Fibroblast of lung (primary cell): ENCODE data around the gene STK26. TPM values are rescaled to one million over a fixed set of nuclear protein-coding genes. Genes with fewer than 3 reads are reported as not detected.

Experiments
- DNase-seq, 2 donors: peaks; one replicate each; pipeline versions ENCODE4 v3.0.0 to v3.0.0-alpha.2; 2010; ENCODE audit warnings: low read depth in 2 of 2
- H2AFZ ChIP-seq: 2 replicates; pipeline ENCODE4 v1.5.1; 2012; ENCODE audit warnings: low read length, control low read depth, inconsistent platforms
- H3K27ac ChIP-seq: 2 replicates; pipeline ENCODE4 v1.5.1; 2011; ENCODE audit warnings: low read length, control low read depth; ENCODE audit not compliant: insufficient read depth
- H3K27me3 ChIP-seq: 2 replicates; pipeline ENCODE4 v1.5.1; 2011; ENCODE audit warnings: mild to moderate bottlenecking, low read length; ENCODE audit not compliant: control insufficient read depth, insufficient read depth
- H3K36me3 ChIP-seq: 2 replicates; pipeline ENCODE4 v1.5.1; 2011; ENCODE audit warnings: low read length; ENCODE audit not compliant: control insufficient read depth, insufficient read depth
- H3K4me1 ChIP-seq: 2 replicates; pipeline ENCODE4 v1.5.1; 2011; ENCODE audit warnings: low read length; ENCODE audit not compliant: control insufficient read depth, insufficient read depth; ENCODE audit errors: extremely low read depth
- H3K4me2 ChIP-seq: 2 replicates; pipeline ENCODE4 v1.5.1; 2011; ENCODE audit warnings: low read length, control low read depth; ENCODE audit not compliant: insufficient read depth; ENCODE audit errors: extremely low read depth
- H3K4me3 ChIP-seq, 4 experiments: fragments of 200-600 bp in 1 of 4; sonication (generic) in 1 of 4; replicated peaks in 1 of 4; 2 replicates each; pipeline ENCODE4 v1.5.1; 2011 to 2016; ENCODE audit warnings: low read length in 4 of 4, low read depth in 3 of 4, mild to moderate bottlenecking in 3 of 4, control low read depth in 2 of 4, inconsistent platforms in 1 of 4, mixed read lengths in 1 of 4; ENCODE audit not compliant: insufficient read depth in 1 of 4; ENCODE audit errors: control extremely low read depth in 1 of 4
- H3K79me2 ChIP-seq: 2 replicates; pipeline ENCODE4 v1.5.1; 2012; ENCODE audit warnings: mild to moderate bottlenecking, low read length, inconsistent platforms; ENCODE audit not compliant: control insufficient read depth, insufficient read depth
- H3K9ac ChIP-seq: 2 replicates; pipeline ENCODE4 v1.5.1; 2011; ENCODE audit warnings: mild to moderate bottlenecking, low read length, control low read depth; ENCODE audit not compliant: insufficient read depth
- H3K9me3 ChIP-seq: 2 replicates; pipeline ENCODE4 v1.5.1; 2012; ENCODE audit warnings: low read depth, low read length; ENCODE audit not compliant: control insufficient read depth, insufficient read depth
- H4K20me1 ChIP-seq: 2 replicates; pipeline ENCODE4 v1.5.1; 2011; ENCODE audit warnings: low read length; ENCODE audit not compliant: control insufficient read depth, insufficient read depth; ENCODE audit errors: extremely low read depth
- EZH2 ChIP-seq: IDR thresholded peaks from 2 replicates; pipeline ENCODE4 v1.5.1; 2012; ENCODE audit warnings: low read length, control low read depth, mild to moderate bottlenecking; ENCODE audit errors: missing control alignments
- polyA plus RNA-seq, 2 donors: library from polyadenylated mRNA; depleted of rRNA in 1 of 2; stranded (reverse) in 1 of 2; unstranded in 1 of 2; fragments of >200 nt; gene quantifications; 2 replicates each; pipeline ENCODE4 v1.2.1, GENCODE V29; 2011 to 2012; ENCODE audit warnings: missing spikeins in 1 of 2
- total RNA-seq: library from RNA; depleted of rRNA; stranded (reverse); fragments of >200 nt; gene quantifications from 2 replicates; pipeline ENCODE4 v1.2.1, GENCODE V29; 2014
- TF ChIP-seq, protein P1 (sequence below), 2 donors: IDR thresholded peaks in 1 of 2; conservative IDR thresholded peaks in 1 of 2; 1 replicate in 1 of 2; 2 replicates in 1 of 2; pipeline ENCODE4 v1.5.1; 2011 to 2012; ENCODE audit warnings: low read length in 2 of 2, control low read depth in 1 of 2, inconsistent platforms in 1 of 2, low read depth in 1 of 2, mild to moderate bottlenecking in 1 of 2

STK26 gene
- total and polyA plus RNA-seq, 2 donors (not counting 1 experiment from before 2014, with no cell fraction given) = 2.0 to 2.2 TPM

DNA sequence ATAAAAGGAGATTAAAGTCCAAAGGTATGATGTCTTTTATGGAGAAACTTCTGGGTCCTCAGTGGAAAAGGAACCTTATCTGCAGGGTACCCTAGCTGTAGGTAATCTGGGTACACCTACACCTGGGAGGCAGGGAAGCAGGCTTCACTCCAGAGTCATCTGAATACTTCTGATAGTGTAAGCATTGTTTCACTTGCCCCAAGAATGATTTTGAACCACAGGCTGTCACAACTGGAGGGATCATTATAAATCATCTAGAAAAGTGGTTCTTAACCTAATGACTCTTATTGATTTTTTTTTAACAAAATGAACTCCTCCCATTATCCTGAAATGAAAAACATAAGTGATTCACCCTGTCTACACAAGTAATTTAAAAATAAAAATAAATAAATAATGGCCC is 44.0 kb upstream of the STK26 start:
- no peaks in the 10 kb centered on the region for H3K27me3 ChIP-seq
- H3K27ac ChIP-seq = no peak overlapping the region
- H2AFZ ChIP-seq = no peak overlapping the region
- no peaks in the 10 kb centered on the region for H4K20me1 ChIP-seq
- no peaks in the 10 kb centered on the region for H3K79me2 ChIP-seq
- no peaks in the 10 kb centered on the region for H3K36me3 ChIP-seq
- TF ChIP-seq EZH2 = no peak
- TF ChIP-seq, protein P1, sequence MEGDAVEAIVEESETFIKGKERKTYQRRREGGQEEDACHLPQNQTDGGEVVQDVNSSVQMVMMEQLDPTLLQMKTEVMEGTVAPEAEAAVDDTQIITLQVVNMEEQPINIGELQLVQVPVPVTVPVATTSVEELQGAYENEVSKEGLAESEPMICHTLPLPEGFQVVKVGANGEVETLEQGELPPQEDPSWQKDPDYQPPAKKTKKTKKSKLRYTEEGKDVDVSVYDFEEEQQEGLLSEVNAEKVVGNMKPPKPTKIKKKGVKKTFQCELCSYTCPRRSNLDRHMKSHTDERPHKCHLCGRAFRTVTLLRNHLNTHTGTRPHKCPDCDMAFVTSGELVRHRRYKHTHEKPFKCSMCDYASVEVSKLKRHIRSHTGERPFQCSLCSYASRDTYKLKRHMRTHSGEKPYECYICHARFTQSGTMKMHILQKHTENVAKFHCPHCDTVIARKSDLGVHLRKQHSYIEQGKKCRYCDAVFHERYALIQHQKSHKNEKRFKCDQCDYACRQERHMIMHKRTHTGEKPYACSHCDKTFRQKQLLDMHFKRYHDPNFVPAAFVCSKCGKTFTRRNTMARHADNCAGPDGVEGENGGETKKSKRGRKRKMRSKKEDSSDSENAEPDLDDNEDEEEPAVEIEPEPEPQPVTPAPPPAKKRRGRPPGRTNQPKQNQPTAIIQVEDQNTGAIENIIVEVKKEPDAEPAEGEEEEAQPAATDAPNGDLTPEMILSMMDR (conservative IDR thresholded peaks at IDR 0.05 in 1 of 2, IDR thresholded peaks at IDR 0.05 in 1 of 2; ENCODE audit: low read depth in 1 of 2, low read length in 2 of 2) = no peak
- no peaks in the 10 kb centered on the region for H3K9me3 ChIP-seq
- H3K4me1 ChIP-seq = no peaks in the 10 kb centered on the region
- no peak overlapping the region for H3K4me3 ChIP-seq
- no peak for DNase-seq
- H3K4me2 ChIP-seq = no peak overlapping the region
- H3K9ac ChIP-seq = no peak overlapping the region

DNA sequence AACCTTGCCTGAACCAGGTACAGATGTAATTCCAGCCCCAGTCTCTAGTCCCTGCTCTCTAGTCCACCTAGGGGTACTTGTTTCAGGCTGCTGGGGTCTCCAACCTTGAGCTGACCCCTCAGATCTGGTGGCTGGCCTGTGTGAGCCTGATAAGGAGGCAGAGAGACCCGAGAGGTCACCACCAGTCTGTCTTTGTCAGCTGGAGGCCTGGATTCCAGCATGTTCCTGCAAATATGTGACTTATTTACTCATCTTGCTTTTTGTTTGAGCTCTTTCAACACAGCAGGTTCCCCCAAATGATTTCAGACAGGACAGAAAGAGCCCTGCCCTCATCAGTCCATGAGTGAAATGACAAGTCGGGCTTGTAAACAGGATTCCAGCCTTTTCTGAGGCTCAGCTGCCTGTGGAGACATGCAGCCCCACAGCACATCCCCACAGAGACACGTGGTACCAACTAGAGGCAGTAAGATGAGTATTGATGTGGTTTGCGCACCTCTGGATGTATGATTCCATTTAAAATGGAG is 37.5 kb upstream of the STK26 start:
- Histone ChIP-seq H4K20me1 (no peaks in the 10 kb centered on the region), H3K27me3 (no peaks in the 10 kb centered on the region), H3K9ac (no peak overlapping the region), H2AFZ (no peak overlapping the region), H3K9me3 (no peaks in the 10 kb centered on the region), H3K4me2 (no peak overlapping the region), H3K4me3 (no peak overlapping the region), H3K36me3 (no peaks in the 10 kb centered on the region), H3K27ac (no peak overlapping the region), H3K4me1 (no peaks in the 10 kb centered on the region), H3K79me2 (no peaks in the 10 kb centered on the region)
- DNase-seq = no peak
- TF ChIP-seq, protein P1 (conservative IDR thresholded peaks at IDR 0.05 in 1 of 2, IDR thresholded peaks at IDR 0.05 in 1 of 2; ENCODE audit: low read depth in 1 of 2, low read length in 2 of 2) = no peak
- TF ChIP-seq EZH2 = no peak

DNA sequence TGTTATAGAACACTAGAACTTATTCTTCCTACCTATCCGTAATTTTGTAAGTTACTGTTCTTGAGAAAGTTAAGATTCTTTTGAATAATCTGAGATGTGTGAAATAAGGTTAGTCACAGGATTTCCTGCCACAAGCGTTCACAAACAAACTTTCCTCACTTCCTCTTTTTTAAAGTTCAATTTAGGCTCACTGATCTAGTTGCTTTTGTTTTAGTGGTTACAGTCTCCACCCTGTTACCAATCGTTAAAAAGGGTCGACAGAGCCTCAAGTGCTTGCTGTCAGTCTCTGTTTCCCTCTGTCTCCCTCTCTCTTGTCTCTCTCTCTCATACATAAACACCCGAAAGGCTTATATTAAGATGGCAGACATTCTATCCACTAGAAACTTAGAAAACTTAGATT is 35.9 kb upstream of the STK26 start:
- H3K9ac ChIP-seq = no peak overlapping the region
- no peaks in the 10 kb centered on the region for H3K9me3 ChIP-seq
- no peaks in the 10 kb centered on the region for H3K79me2 ChIP-seq
- no peaks in the 10 kb centered on the region for H3K4me1 ChIP-seq
- H4K20me1 ChIP-seq = no peaks in the 10 kb centered on the region
- no peaks in the 10 kb centered on the region for H3K36me3 ChIP-seq
- no peak overlapping the region for H3K4me2 ChIP-seq
- no peak overlapping the region for H3K27ac ChIP-seq
- H3K4me3 ChIP-seq = no peak overlapping the region
- no peak overlapping the region for H2AFZ ChIP-seq
- TF ChIP-seq EZH2 = no peak
- TF ChIP-seq, protein P1 (conservative IDR thresholded peaks at IDR 0.05 in 1 of 2, IDR thresholded peaks at IDR 0.05 in 1 of 2; ENCODE audit: low read depth in 1 of 2, low read length in 2 of 2) = no peak
- DNase-seq = no peak
- no peaks in the 10 kb centered on the region for H3K27me3 ChIP-seq
